Mammary epithelial cell (primary cell): ENCODE data around the gene SHLD1.

Source experiments
- CTCF ChIP-seq, 2 donors: IDR thresholded peaks in 1 of 2; conservative IDR thresholded peaks in 1 of 2; 2 replicates each; pipeline ENCODE4 v1.5.1; 2011 to 2012; ENCODE audit warnings: inconsistent platforms in 2 of 2, low read length in 2 of 2, mild to moderate bottlenecking in 2 of 2, control low read depth in 1 of 2, low read depth in 1 of 2; ENCODE audit not compliant: insufficient read depth in 1 of 2; ENCODE audit errors: extremely low read depth in 1 of 2
- EZH2 ChIP-seq: IDR thresholded peaks from 2 replicates; pipeline ENCODE4 v1.6.1; 2012; ENCODE audit warnings: low read length, inconsistent platforms, borderline replicate concordance

- TF ChIP-seq CTCF (conservative IDR thresholded peaks at IDR 0.05 in 1 of 2, IDR thresholded peaks at IDR 0.05 in 1 of 2; ENCODE audit: extremely low read depth in 1 of 2, insufficient read depth in 1 of 2, low read depth in 1 of 2, low read length in 2 of 2) (no peak), EZH2 (no peak)
Measured at GRCh38 chr20:5737619-5737953, 12.6 kb upstream of the SHLD1 start.
